Suprapubic skin (tissue), 4 donors: Measurements from ENCODE around the gene ESD.

Experiments used
- CTCF ChIP-seq, 2 donors: fragments of 200-600 bp in 1 of 2; fragments of 450-650 bp in 1 of 2; sonication (generic) in 1 of 2; IDR thresholded peaks; one replicate each; pipeline ENCODE4 v1.5.1; 2016 to 2019; ENCODE audit warnings: antibody characterized with exemption in 2 of 2, mild to moderate bottlenecking in 1 of 2, moderate library complexity in 1 of 2
- EP300 ChIP-seq: sonication (generic); formaldehyde crosslinking; IDR thresholded peaks from one replicate; pipeline ENCODE4 v1.6.1; 2017; ENCODE audit warnings: antibody characterized with exemption
- POLR2A ChIP-seq, 2 donors: fragments of 450-650 bp; IDR thresholded peaks; one replicate each; pipeline ENCODE4 v1.6.1; 2017; ENCODE audit warnings: antibody characterized with exemption in 2 of 2, mild to moderate bottlenecking in 2 of 2, moderate library complexity in 2 of 2
- POLR2AphosphoS5 ChIP-seq, 3 donors: sonication (generic); formaldehyde crosslinking; IDR thresholded peaks; one replicate each; pipeline ENCODE4 v1.6.1; 2017; ENCODE audit warnings: antibody characterized with exemption in 3 of 3

GRCh38 chr13:46799139-46799538 lies 2.2 kb upstream of the ESD start:
- TF ChIP-seq CTCF (IDR thresholded peaks at IDR 0.05) (no peak), POLR2A (IDR thresholded peaks at IDR 0.05) (no peak), POLR2AphosphoS5 (IDR thresholded peaks at IDR 0.05) (no peak), EP300 (no peak)
